Colonic mucosa (tissue), 4 donors: ENCODE results near the gene CLPTM1L. TPM values are rescaled to one million over a fixed set of nuclear protein-coding genes. Genes with fewer than 3 reads are reported as not detected.

ENCODE experiments used
- DNase-seq: peaks from one replicate; pipeline ENCODE4 v3.0.0-alpha.2; 2020
- H3K27ac ChIP-seq: fragments of 200-600 bp; one replicate; pipeline ENCODE4 v1.8.0; 2021
- H3K27me3 ChIP-seq: fragments of 200-600 bp; one replicate; pipeline ENCODE4 v1.8.0; 2021
- H3K36me3 ChIP-seq: fragments of 200-600 bp; one replicate; pipeline ENCODE4 v1.8.0; 2021
- H3K4me1 ChIP-seq: fragments of 200-600 bp; one replicate; pipeline ENCODE4 v1.8.0; 2021; ENCODE audit warnings: mild to moderate bottlenecking
- H3K4me3 ChIP-seq: fragments of 200-600 bp; one replicate; pipeline ENCODE4 v1.8.0; 2021
- H3K9ac ChIP-seq, 2 donors: one replicate each; pipeline ENCODE4 v1.7.0; 2013; ENCODE audit warnings: control low read depth in 2 of 2, low read depth in 2 of 2, low read length in 2 of 2
- H3K9me3 ChIP-seq: fragments of 200-600 bp; one replicate; pipeline ENCODE4 v1.8.0; 2021
- intact Hi-C: fragments of 100-400 bp; cut with DNase I; formaldehyde crosslinking; loops from one replicate; pipeline ENCODE4 v1.14.1; 2022
- total RNA-seq, 2 donors: library from RNA; stranded (reverse); fragmentation: NEBNext Ultra II Directional in 1 of 2; extraction: Animal tissue kit (Norgen Biotek cat#: 25700) in 1 of 2; gene quantifications; one replicate each; pipeline ENCODE4 v1.2.1, GENCODE V29; 2021
- TF ChIP-seq, protein P1 (sequence below): fragments of 200-600 bp; IDR thresholded peaks from one replicate; pipeline ENCODE4 v1.8.0; 2022; ENCODE audit warnings: antibody characterized with exemption, mild to moderate bottlenecking
- donor health status: healthy.
- donor health status: DM: no; HTN: no; CAD: no.
- donor health status: DM: no; HTN: no; CAD: no.

CLPTM1L gene
- total RNA-seq, 2 donors from 2014 or later, result 80.1 to 138 TPM

DNA sequence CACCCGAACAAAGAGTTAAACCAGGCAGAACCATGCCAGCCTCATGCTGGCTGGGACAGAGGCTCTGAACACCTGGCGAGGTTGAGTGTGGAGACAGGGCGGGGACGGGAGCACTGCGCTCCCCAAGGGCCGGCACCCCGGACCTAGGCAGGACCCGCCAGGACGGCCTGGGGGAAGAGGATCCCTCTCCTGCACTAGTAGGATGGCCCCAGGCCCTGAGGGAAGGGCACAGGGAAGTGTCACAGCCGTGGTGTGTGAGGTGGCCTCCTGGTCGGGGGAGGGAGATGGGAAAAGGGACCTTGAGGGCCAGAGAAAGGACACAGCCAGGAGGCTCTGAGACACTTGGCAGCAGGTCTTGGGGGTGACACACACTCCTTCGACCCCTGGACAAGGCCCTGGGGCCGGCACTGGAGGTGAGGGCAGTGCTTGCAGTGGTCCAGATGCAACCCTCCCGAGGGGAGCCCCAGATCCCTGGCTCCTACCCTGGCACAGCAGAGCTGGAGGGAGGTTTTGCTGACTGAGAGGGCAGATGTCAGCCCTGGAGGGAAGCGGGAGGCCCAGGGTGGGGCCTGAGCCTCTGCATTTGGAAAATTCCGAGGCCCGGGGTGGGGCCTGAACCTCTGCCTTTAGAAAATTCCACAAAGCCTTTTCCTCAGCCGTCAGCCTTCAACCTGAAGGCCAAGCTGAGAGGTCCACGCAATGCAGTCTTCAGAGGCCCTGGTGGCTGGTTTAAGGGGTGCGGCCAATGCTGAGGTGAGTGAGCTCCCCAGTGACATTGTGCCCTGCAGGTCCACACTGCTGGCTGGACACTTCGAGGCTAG is 25.3 kb downstream of the CLPTM1L start:
- no peak overlapping the region for H3K9ac ChIP-seq
- H3K36me3 ChIP-seq, result no peaks in the 10 kb centered on the region
- DNase-seq, result no peak
- H3K27ac ChIP-seq, result no peak overlapping the region
- no peak overlapping the region for H3K4me3 ChIP-seq
- no peaks in the 10 kb centered on the region for H3K9me3 ChIP-seq
- TF ChIP-seq, protein P1, sequence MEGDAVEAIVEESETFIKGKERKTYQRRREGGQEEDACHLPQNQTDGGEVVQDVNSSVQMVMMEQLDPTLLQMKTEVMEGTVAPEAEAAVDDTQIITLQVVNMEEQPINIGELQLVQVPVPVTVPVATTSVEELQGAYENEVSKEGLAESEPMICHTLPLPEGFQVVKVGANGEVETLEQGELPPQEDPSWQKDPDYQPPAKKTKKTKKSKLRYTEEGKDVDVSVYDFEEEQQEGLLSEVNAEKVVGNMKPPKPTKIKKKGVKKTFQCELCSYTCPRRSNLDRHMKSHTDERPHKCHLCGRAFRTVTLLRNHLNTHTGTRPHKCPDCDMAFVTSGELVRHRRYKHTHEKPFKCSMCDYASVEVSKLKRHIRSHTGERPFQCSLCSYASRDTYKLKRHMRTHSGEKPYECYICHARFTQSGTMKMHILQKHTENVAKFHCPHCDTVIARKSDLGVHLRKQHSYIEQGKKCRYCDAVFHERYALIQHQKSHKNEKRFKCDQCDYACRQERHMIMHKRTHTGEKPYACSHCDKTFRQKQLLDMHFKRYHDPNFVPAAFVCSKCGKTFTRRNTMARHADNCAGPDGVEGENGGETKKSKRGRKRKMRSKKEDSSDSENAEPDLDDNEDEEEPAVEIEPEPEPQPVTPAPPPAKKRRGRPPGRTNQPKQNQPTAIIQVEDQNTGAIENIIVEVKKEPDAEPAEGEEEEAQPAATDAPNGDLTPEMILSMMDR, result no peak
- intact Hi-C loops, result no loop called here
- H3K27me3 ChIP-seq, result no peaks in the 10 kb centered on the region
- H3K4me1 ChIP-seq, result peaks cover 17% of the 10 kb centered on the region

DNA sequence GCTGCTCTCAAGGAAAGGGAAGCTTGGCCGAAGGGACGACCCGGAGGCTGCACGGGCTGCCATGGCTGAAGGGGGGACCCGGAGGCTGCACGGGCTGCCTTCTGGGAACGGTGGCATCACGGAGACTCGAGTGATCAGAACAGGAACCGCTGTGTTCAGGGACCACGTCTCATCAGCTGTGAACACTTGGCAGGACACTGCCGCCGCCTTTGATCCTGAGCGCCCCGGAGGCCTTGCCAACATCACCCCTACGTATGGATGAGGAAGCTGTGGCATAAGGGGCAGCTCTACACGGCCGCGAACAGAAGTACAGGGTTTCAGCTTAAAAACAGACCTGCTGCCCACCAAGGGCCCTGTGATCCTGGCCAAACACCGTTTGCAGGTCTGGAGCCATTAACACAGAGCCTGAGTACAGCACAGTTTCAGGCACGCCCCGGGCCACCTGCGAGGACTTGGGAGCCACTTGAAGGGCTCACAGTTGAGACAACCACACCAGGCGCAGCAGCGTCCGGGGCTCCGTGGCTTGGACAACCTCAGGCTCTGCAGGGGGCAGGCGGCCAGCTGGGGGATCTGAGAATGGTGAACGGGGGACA is 26.1 kb downstream of the CLPTM1L start:
- H3K27me3 ChIP-seq, result no peaks in the 10 kb centered on the region
- DNase-seq, result no peak
- intact Hi-C loops, result no loop called here
- no peaks in the 10 kb centered on the region for H3K9me3 ChIP-seq
- TF ChIP-seq, protein P1, result no peak
- H3K4me3 ChIP-seq, result no peak overlapping the region
- H3K36me3 ChIP-seq, result no peaks in the 10 kb centered on the region
- no peak overlapping the region for H3K27ac ChIP-seq
- H3K4me1 ChIP-seq, result peaks cover 18% of the 10 kb centered on the region
- no peak overlapping the region for H3K9ac ChIP-seq

DNA sequence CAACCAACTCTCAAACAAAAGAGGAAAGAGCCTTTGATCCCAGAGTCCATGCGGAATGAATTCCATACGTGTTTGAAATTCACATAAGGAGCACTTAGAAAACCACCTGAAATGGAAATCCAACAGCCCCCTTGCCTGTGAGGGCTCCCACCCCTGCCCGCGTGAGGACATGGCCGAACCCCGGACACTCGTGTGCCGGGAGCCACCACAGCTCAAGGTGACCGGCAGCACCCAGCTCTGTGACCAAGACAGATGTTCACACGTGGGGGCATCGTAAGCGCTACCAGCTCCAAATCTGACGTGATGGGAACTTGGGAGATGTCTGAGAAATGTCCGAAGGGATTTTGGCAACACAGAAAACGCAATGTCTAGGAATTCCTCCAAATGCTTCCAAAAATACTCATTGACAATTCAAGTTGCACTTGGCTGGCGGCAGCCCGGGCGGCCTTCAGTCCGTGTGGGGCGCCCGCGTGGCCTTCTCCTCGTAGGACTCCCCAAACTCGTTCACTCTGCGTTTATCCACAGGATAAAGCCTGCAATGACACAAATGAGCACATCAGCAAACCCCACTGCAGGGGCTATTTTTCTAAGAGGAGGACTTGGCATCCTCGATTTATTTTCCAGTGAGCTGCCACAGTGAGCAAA is 26.9 kb downstream of the CLPTM1L start:
- TF ChIP-seq, protein P1, result no peak
- Histone ChIP-seq H3K9ac (no peak overlapping the region), H3K4me3 (no peak overlapping the region), H3K9me3 (no peaks in the 10 kb centered on the region), H3K36me3 (no peaks in the 10 kb centered on the region), H3K4me1 (peaks cover 18% of the 10 kb centered on the region), H3K27ac (no peak overlapping the region), H3K27me3 (no peaks in the 10 kb centered on the region)
- intact Hi-C loops, result no loop called here
- DNase-seq, result no peak

DNA sequence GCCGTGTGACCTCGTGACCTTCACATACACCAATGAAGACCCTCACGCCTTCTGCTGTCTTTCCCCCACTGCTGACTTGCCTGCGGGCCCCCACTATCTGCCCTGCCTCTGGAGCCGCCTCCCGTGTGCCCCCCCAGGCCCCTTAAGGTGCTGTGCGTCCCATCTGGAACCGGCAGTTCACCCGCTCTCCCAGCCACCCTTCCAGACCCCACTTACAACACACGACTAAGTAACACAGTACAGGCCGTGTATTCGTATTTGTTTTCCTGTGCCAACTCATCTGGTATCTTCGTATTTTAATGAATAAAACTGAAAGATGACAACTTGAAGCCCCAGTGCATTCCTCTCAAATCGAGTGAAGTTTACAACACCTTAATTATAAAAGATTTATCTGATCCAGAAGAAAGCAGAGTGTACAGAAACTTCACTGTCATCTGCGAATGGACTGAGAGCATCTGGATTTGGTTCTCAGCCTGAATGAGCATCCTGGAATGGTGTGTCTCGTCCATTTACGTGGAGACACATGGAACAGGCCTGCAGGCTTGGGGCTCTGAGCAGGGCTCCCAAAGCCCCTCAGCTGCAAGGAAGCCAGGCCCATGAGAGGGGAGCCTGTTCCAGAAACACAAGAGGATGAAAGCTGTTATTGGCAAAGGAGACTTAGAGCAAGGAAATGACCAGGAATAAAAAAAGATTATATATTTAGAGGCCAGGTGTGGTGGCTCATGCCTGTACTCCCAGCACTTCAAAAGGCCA is 28.1 kb downstream of the CLPTM1L start:
- H3K27me3 ChIP-seq, result no peaks in the 10 kb centered on the region
- peak overlapping the region; percentile 73 for H3K27ac ChIP-seq
- TF ChIP-seq, protein P1, result no peak
- no peak for DNase-seq
- intact Hi-C loops, result no loop called here
- peaks cover 18% of the 10 kb centered on the region for H3K4me1 ChIP-seq
- H3K36me3 ChIP-seq, result no peaks in the 10 kb centered on the region
- no peaks in the 10 kb centered on the region for H3K9me3 ChIP-seq
- H3K9ac ChIP-seq, result peak overlapping the region in 1 of 2 donors; percentile 61
- H3K4me3 ChIP-seq, result no peak overlapping the region
